ENCODE data around the gene RAB31.
A peak's percentile ranks its signal among the peaks of the same experiment; 100 is the strongest.

Gene RAB31, protein sequence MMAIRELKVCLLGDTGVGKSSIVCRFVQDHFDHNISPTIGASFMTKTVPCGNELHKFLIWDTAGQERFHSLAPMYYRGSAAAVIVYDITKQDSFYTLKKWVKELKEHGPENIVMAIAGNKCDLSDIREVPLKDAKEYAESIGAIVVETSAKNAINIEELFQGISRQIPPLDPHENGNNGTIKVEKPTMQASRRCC

DNA sequence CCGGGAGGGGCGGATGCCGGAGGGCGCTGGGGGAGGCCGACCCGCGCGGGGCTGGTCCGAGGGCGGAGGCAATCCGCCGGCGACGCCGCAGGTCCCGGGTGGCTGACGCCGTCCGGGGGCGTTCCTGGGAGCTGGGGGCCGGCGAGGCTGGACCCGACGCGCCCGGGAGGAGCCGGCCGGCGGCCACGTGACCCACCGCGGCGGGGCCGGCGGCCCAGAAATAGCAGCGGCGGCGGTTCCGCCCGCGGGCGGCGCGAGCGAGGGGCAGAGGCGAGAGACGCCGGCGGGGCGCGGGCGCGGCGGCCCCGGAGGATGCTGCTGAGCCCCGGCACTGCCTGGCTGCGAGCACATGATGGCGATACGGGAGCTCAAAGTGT is at the start of gene RAB31:
Gene RAB31 (plus strand): TSS at position 245 of the 377 bp plus-strand sequence. CDS start 105 bp downstream, at position 350.
- TF ChIP-seq, protein P1, sequence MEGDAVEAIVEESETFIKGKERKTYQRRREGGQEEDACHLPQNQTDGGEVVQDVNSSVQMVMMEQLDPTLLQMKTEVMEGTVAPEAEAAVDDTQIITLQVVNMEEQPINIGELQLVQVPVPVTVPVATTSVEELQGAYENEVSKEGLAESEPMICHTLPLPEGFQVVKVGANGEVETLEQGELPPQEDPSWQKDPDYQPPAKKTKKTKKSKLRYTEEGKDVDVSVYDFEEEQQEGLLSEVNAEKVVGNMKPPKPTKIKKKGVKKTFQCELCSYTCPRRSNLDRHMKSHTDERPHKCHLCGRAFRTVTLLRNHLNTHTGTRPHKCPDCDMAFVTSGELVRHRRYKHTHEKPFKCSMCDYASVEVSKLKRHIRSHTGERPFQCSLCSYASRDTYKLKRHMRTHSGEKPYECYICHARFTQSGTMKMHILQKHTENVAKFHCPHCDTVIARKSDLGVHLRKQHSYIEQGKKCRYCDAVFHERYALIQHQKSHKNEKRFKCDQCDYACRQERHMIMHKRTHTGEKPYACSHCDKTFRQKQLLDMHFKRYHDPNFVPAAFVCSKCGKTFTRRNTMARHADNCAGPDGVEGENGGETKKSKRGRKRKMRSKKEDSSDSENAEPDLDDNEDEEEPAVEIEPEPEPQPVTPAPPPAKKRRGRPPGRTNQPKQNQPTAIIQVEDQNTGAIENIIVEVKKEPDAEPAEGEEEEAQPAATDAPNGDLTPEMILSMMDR (IDR thresholded peaks at IDR 0.05; ENCODE audit: control extremely low read depth, extremely low read depth, low read depth, missing control alignments) = peak; percentile 8
- CTCF ChIA-PET = interaction anchor here (1.2 to 1.3 kb wide), 2 partner anchors 10 to 133 kb away, joined by 3 read pairs; no protein-coding TSS in a partner anchor
- DNase-seq (ENCODE audit: extremely low spot score) = peak; percentile 70
- POLR2A ChIA-PET = interaction anchor here (0.7 kb wide), 1 partner anchor 35 kb away, joined by 3 read pairs; no protein-coding TSS in a partner anchor

DNA sequence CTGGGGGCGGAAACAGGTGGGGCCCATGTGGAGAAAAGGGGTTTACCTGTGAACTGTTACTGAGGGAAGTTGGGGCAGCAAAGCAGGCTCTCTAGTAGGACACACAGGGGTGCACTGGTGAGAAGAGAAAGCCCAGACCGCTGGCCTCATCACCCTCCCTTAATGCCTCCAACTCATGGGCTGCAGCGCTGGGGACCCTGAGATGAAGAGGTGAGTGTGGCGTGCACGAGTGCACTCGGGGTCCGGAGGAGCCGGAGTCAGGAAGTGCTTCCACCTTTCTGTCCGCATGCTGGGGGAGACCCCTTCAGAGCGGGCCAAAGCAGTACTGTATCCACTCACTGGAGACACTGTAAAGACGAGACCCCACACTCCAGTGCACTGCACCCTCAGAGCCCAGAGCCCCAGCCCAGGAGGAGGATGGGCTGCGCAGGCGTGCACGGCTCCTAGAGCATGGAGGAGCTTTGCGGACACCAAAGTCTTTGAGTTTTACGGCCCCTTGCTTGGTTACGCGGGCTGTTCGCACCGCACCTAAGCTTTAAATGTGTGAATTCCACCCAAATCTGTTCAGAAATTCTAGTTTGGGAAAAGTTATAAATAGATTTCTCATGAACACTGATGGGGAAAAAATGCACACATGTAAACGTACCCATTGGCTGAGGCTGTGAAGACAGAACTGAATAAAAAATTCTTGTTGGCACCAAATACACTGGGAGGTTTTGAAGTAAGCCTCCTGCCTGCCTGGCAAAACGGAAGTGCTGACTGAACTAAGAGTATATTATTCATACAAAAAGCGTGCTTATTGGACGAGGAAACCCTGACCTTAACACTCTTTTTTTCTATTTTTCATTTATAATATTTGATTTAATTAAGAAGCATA is 48.4 kb upstream of the RAB31 start:
- ChIA-PET POLR2A (no interaction called here), CTCF (interaction anchor here (0.8 to 1.7 kb wide), 3 partner anchors 8 to 103 kb away, joined by 3 to 4 read pairs (median 3); no protein-coding TSS in a partner anchor)
- no peak for DNase-seq (ENCODE audit: extremely low spot score)
- TF ChIP-seq, protein P1 (IDR thresholded peaks at IDR 0.05; ENCODE audit: control extremely low read depth, extremely low read depth, low read depth, missing control alignments) = no peak

DNA sequence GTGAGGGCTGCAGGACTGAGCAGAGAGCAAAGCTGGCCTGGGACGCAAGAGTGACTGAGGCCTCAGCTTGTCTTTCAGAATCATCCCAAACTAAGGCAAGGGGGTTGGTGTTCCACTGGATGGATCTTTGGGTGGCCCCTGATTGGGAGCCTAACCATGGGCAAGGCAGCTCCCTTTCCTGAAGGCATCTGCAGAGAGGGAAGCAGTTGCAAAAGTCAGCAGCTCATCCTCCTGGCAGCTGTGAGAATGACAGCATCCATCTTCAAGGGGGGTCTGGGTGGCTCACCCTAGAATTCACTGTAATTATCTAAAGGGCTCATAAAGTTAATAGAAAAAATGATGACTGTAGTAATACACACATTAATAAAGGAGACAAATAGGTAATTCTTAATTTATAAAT is 46.5 kb upstream of the RAB31 start:
- TF ChIP-seq, protein P1 (IDR thresholded peaks at IDR 0.05; ENCODE audit: control extremely low read depth, extremely low read depth, low read depth, missing control alignments) = no peak
- DNase-seq (ENCODE audit: extremely low spot score) = no peak
- CTCF ChIA-PET = interaction anchor here (1.0 to 1.4 kb wide), 3 partner anchors 9 to 86 kb away, joined by 3 to 4 read pairs (median 3); no protein-coding TSS in a partner anchor
- POLR2A ChIA-PET = no interaction called here

DNA sequence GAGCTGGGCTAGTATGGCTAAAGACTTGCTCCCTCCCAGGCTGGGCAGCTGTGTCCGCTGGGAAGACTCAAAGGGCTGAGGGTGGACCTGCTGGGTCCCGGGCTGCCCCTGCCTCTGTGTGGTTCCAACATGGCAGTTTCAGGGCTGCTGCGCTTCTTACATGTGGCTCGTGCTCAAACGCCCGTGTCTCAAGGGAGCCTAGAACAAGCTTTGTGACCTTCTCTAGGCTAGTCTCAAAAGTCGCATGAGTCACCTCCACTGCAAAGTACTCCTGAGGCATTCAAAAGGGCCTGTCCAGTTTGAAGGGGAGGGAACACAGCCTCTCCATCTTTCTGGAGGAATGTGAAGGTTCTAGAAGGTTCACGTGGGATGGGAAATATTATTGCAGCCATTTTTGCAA is 44.7 kb upstream of the RAB31 start:
- TF ChIP-seq, protein P1 (IDR thresholded peaks at IDR 0.05; ENCODE audit: control extremely low read depth, extremely low read depth, low read depth, missing control alignments) = no peak
- CTCF ChIA-PET = interaction anchor here (1.2 kb wide), 1 partner anchor 9 kb away, joined by 4 read pairs; no protein-coding TSS in a partner anchor
- no peak for DNase-seq (ENCODE audit: extremely low spot score)
- POLR2A ChIA-PET = no interaction called here

DNA sequence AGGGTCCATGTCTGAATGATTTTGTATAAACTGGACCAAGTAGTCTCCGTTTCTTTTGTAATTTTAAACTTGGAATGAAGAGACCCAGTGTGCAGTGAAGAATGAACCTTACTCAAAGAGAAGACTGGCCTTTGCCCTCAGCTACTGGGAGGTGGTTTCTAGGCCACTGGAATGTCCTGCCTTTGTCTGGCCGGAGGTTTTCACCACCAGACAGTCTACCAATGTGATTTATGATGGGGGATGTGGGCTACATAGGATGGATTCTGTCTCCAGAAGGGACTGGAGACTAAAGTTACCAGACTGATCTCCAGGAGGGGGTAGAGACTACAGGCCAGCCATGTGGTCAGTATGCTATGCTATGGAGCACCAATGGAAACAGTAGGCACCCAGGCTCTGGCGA is 42.8 kb upstream of the RAB31 start:
- no peak for DNase-seq (ENCODE audit: extremely low spot score)
- TF ChIP-seq, protein P1 (IDR thresholded peaks at IDR 0.05; ENCODE audit: control extremely low read depth, extremely low read depth, low read depth, missing control alignments) = no peak
- ChIA-PET CTCF (interaction anchor here (1.5 kb wide), 1 partner anchor 90 kb away, joined by 4 read pairs; no protein-coding TSS in a partner anchor), POLR2A (no interaction called here)

DNA sequence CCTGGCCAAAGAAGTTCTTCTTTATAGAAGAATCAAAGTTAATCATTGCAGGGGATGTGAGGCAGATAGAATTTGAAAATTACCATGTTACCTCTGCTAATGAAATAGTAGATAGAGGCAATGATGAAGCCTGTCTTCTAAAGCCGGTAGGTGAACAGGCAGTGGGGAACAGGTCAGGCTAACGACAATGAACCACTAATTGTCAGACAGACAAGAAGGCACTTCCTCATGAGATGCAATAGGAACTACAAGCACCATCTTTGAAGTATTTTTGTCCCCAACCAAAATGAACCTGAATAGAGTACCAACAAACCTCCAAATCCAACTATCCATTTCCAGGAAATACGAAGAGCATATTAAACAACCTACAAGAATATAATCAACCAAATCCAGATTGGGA is 41.6 kb upstream of the RAB31 start:
- ChIA-PET CTCF (no interaction called here), POLR2A (no interaction called here)
- no peak for DNase-seq (ENCODE audit: extremely low spot score)
- TF ChIP-seq, protein P1 (IDR thresholded peaks at IDR 0.05; ENCODE audit: control extremely low read depth, extremely low read depth, low read depth, missing control alignments) = no peak
